Liver (tissue), 9 donors: ENCODE data around the gene RNF145. TPM values are rescaled to one million over a fixed set of nuclear protein-coding genes. Genes with fewer than 3 reads are reported as not detected.

Experiments
- DNase-seq: peaks from one replicate; pipeline ENCODE4 v3.0.0-alpha.2; 2017; ENCODE audit warnings: low spot score
- H3K27ac ChIP-seq, 2 donors: one replicate each; pipeline ENCODE4 v1.7.0; 2013; ENCODE audit warnings: inconsistent platforms in 2 of 2, low read length in 2 of 2, control low read depth in 1 of 2, low read depth in 1 of 2, mild to moderate bottlenecking in 1 of 2
- H3K27me3 ChIP-seq, 4 donors: one replicate each; pipeline versions ENCODE4 v1.6.1 to v1.7.0; 2013; ENCODE audit warnings: low read length in 3 of 4, inconsistent platforms in 1 of 4, mild to moderate bottlenecking in 1 of 4, moderate library complexity in 1 of 4; ENCODE audit not compliant: control insufficient read depth in 4 of 4, insufficient read depth in 4 of 4
- H3K36me3 ChIP-seq, 4 donors: one replicate each; pipeline versions ENCODE4 v1.6.1 to v1.7.0; 2013; ENCODE audit warnings: low read length in 3 of 4, mild to moderate bottlenecking in 3 of 4, low read depth in 1 of 4, moderate library complexity in 1 of 4; ENCODE audit not compliant: control insufficient read depth in 4 of 4, insufficient read depth in 3 of 4
- H3K4me1 ChIP-seq, 4 donors: one replicate each; pipeline versions ENCODE4 v1.6.1 to v1.7.0; 2013; ENCODE audit warnings: low read length in 3 of 4, mild to moderate bottlenecking in 3 of 4, moderate library complexity in 1 of 4; ENCODE audit not compliant: control insufficient read depth in 4 of 4, insufficient read depth in 4 of 4
- H3K4me3 ChIP-seq, 3 donors: one replicate each; pipeline versions ENCODE4 v1.6.1 to v1.7.0; 2013; ENCODE audit warnings: low read length in 3 of 3, control low read depth in 1 of 3, low read depth in 1 of 3, mild to moderate bottlenecking in 1 of 3
- H3K9ac ChIP-seq, 2 donors: one replicate each; pipeline ENCODE4 v1.7.0; 2013; ENCODE audit warnings: low read length in 2 of 2, mild to moderate bottlenecking in 2 of 2, moderate library complexity in 2 of 2, control low read depth in 1 of 2, low read depth in 1 of 2
- H3K9me3 ChIP-seq, 4 donors: one replicate each; pipeline versions ENCODE4 v1.6.1 to v1.7.0; 2013; ENCODE audit warnings: low read length in 3 of 4; ENCODE audit not compliant: control insufficient read depth in 4 of 4
- EGR1 ChIP-seq, 2 donors: IDR thresholded peaks; 2 replicates each; pipeline ENCODE4 v1.6.1; 2016 to 2018; ENCODE audit warnings: antibody characterized with exemption in 2 of 2, low read depth in 2 of 2
- FOXA1 ChIP-seq: IDR thresholded peaks from 2 replicates; pipeline ENCODE4 v1.6.1; 2016; ENCODE audit warnings: antibody characterized with exemption
- GABPA ChIP-seq, 2 donors: IDR thresholded peaks in 1 of 2; conservative IDR thresholded peaks in 1 of 2; 2 replicates each; pipeline ENCODE4 v1.6.1; 2016; ENCODE audit warnings: antibody characterized with exemption in 2 of 2, mild to moderate bottlenecking in 1 of 2, moderate library complexity in 1 of 2
- HNF4A ChIP-seq, 2 donors: conservative IDR thresholded peaks; 2 replicates each; pipeline ENCODE4 v1.6.1; 2016; ENCODE audit warnings: antibody characterized with exemption in 2 of 2, mild to moderate bottlenecking in 2 of 2
- HNF4G ChIP-seq: IDR thresholded peaks from 2 replicates; pipeline ENCODE4 v1.6.1; 2016; ENCODE audit warnings: antibody characterized with exemption
- JUND ChIP-seq, 2 donors: IDR thresholded peaks; 2 replicates each; pipeline ENCODE4 v1.6.1; 2016; ENCODE audit warnings: antibody characterized with exemption in 2 of 2
- NR2F2 ChIP-seq: IDR thresholded peaks from 2 replicates; pipeline ENCODE4 v1.6.1; 2016; ENCODE audit warnings: antibody characterized with exemption
- RAD21 ChIP-seq, 2 donors: IDR thresholded peaks; 2 replicates each; pipeline ENCODE4 v1.6.1; 2016; ENCODE audit warnings: antibody characterized with exemption in 2 of 2, mild to moderate bottlenecking in 2 of 2
- RXRA ChIP-seq, 2 donors: IDR thresholded peaks; 2 replicates each; pipeline ENCODE4 v1.6.1; 2017 to 2018; ENCODE audit warnings: antibody characterized with exemption in 2 of 2, mild to moderate bottlenecking in 1 of 2
- SP1 ChIP-seq: IDR thresholded peaks from 2 replicates; pipeline ENCODE4 v1.6.1; 2018; ENCODE audit warnings: antibody characterized with exemption, mild to moderate bottlenecking
- TAF1 ChIP-seq: conservative IDR thresholded peaks from 2 replicates; pipeline ENCODE4 v1.6.1; 2016; ENCODE audit warnings: antibody characterized with exemption, mild to moderate bottlenecking
- YY1 ChIP-seq: IDR thresholded peaks from 2 replicates; pipeline ENCODE4 v1.6.1; 2016; ENCODE audit warnings: antibody characterized with exemption, mild to moderate bottlenecking
- WGBS: extraction: QIAGEN DNeasy Blood & Tissue Kit; methylation state at CpG from one replicate; pipeline ENCODE4 v1.1.7; 2013; 5-methylcytosine and 5-hydroxymethylcytosine counted together
- polyA plus RNA-seq, 2 donors: library from polyadenylated mRNA; stranded (reverse) in 1 of 2; unstranded in 1 of 2; fragments of 200-250 nt in 1 of 2; fragments of >200 nt in 1 of 2; fragmentation: Nextera tagmentation in 1 of 2; extraction: Ambion mirVana in 1 of 2; gene quantifications; one replicate each; pipeline versions ENCODE4 v1.2.1 to v1.2.3, GENCODE V29; 2013 to 2015
- total RNA-seq, 2 donors: library from RNA; depleted of rRNA; stranded (reverse); fragments of >200 nt; gene quantifications; one replicate each; pipeline ENCODE4 v1.2.3, GENCODE V29; 2014
- TF ChIP-seq, protein P1 (sequence below): IDR thresholded peaks from 2 replicates; pipeline ENCODE4 v1.6.1; 2016; ENCODE audit warnings: antibody characterized with exemption
- TF ChIP-seq, protein P2 (sequence below): IDR thresholded peaks from 2 replicates; pipeline ENCODE4 v1.6.1; 2016; ENCODE audit warnings: antibody characterized with exemption
- TF ChIP-seq, protein P3 (sequence below): IDR thresholded peaks from 2 replicates; pipeline ENCODE4 v1.6.1; 2016; ENCODE audit warnings: antibody characterized with exemption, mild to moderate bottlenecking
- TF ChIP-seq, protein P4 (sequence below): fragments of 150-350 bp; IDR thresholded peaks from 2 replicates; pipeline ENCODE4 v1.5.1; 2017; ENCODE audit warnings: improper control_type of control experiment, low read depth, low read length; ENCODE audit not compliant: missing input control
- donor health status: healthy.
- donor health status: healthy.
- donor health status: healthy.
- donor health status: healthy.
- donor health status: healthy.

RNF145 gene
- total and polyA plus RNA-seq, 4 donors, result 2.9 to 34.6 (median 11.7) TPM

DNA sequence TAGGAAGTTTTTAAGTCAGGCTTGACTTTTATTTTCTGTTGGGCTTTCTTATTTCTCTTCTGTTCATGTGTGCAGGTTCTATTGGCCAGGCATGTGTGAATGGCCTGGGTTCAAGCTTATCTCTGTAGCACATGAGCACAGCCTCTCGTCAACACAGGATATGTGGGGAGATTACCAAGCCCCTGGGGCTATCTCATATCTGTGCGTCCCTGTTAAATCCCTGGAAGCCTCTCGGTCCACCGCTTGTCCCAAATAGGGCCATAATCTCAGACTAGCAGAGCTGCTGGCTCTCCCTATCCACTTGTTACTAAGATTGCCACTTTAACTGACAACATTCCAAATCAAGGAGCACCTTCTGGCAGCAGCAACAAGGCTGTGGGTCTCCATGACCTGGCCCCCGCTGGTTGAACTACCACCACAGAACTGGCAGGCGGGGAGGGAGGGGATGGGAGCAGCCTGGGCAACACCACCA lies 81.2 kb downstream of the RNF145 start:
- no peak for TF ChIP-seq NR2F2
- no peak for TF ChIP-seq RXRA (IDR thresholded peaks at IDR 0.05)
- TF ChIP-seq TAF1, result no peak
- TF ChIP-seq EGR1 (IDR thresholded peaks at IDR 0.05; ENCODE audit: low read depth in 2 of 2), result no peak
- TF ChIP-seq, protein P1, sequence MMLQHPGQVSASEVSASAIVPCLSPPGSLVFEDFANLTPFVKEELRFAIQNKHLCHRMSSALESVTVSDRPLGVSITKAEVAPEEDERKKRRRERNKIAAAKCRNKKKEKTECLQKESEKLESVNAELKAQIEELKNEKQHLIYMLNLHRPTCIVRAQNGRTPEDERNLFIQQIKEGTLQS, result no peak
- no peak for TF ChIP-seq HNF4G
- no peak for TF ChIP-seq JUND (IDR thresholded peaks at IDR 0.05)
- TF ChIP-seq FOXA1, result no peak
- TF ChIP-seq RAD21 (IDR thresholded peaks at IDR 0.05), result no peak
- TF ChIP-seq SP1, result no peak
- TF ChIP-seq, protein P2, sequence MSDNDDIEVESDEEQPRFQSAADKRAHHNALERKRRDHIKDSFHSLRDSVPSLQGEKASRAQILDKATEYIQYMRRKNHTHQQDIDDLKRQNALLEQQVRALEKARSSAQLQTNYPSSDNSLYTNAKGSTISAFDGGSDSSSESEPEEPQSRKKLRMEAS, result no peak
- no peak for TF ChIP-seq GABPA (IDR thresholded peaks at IDR 0.05 in 1 of 2, conservative IDR thresholded peaks at IDR 0.05 in 1 of 2)
- TF ChIP-seq, protein P3, sequence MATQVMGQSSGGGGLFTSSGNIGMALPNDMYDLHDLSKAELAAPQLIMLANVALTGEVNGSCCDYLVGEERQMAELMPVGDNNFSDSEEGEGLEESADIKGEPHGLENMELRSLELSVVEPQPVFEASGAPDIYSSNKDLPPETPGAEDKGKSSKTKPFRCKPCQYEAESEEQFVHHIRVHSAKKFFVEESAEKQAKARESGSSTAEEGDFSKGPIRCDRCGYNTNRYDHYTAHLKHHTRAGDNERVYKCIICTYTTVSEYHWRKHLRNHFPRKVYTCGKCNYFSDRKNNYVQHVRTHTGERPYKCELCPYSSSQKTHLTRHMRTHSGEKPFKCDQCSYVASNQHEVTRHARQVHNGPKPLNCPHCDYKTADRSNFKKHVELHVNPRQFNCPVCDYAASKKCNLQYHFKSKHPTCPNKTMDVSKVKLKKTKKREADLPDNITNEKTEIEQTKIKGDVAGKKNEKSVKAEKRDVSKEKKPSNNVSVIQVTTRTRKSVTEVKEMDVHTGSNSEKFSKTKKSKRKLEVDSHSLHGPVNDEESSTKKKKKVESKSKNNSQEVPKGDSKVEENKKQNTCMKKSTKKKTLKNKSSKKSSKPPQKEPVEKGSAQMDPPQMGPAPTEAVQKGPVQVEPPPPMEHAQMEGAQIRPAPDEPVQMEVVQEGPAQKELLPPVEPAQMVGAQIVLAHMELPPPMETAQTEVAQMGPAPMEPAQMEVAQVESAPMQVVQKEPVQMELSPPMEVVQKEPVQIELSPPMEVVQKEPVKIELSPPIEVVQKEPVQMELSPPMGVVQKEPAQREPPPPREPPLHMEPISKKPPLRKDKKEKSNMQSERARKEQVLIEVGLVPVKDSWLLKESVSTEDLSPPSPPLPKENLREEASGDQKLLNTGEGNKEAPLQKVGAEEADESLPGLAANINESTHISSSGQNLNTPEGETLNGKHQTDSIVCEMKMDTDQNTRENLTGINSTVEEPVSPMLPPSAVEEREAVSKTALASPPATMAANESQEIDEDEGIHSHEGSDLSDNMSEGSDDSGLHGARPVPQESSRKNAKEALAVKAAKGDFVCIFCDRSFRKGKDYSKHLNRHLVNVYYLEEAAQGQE, result no peak
- no peak for TF ChIP-seq HNF4A (conservative IDR thresholded peaks at IDR 0.05)
- TF ChIP-seq, protein P4, sequence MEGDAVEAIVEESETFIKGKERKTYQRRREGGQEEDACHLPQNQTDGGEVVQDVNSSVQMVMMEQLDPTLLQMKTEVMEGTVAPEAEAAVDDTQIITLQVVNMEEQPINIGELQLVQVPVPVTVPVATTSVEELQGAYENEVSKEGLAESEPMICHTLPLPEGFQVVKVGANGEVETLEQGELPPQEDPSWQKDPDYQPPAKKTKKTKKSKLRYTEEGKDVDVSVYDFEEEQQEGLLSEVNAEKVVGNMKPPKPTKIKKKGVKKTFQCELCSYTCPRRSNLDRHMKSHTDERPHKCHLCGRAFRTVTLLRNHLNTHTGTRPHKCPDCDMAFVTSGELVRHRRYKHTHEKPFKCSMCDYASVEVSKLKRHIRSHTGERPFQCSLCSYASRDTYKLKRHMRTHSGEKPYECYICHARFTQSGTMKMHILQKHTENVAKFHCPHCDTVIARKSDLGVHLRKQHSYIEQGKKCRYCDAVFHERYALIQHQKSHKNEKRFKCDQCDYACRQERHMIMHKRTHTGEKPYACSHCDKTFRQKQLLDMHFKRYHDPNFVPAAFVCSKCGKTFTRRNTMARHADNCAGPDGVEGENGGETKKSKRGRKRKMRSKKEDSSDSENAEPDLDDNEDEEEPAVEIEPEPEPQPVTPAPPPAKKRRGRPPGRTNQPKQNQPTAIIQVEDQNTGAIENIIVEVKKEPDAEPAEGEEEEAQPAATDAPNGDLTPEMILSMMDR, result no peak
- no peak for TF ChIP-seq YY1
- Histone ChIP-seq H3K4me3 (no peak overlapping the region), H3K9me3 (peaks cover 0 to 6% (median 0%) of the 10 kb centered on the region in 4 donors), H3K27ac (no peak overlapping the region), H3K36me3 (no peaks in the 10 kb centered on the region), H3K4me1 (no peaks in the 10 kb centered on the region), H3K9ac (no peak overlapping the region), H3K27me3 (peaks cover 0 to 5% (median 0%) of the 10 kb centered on the region in 4 donors)
- no peak for DNase-seq
- 78% methylated on average over 6 of the region's 6 CpGs for WGBS

DNA sequence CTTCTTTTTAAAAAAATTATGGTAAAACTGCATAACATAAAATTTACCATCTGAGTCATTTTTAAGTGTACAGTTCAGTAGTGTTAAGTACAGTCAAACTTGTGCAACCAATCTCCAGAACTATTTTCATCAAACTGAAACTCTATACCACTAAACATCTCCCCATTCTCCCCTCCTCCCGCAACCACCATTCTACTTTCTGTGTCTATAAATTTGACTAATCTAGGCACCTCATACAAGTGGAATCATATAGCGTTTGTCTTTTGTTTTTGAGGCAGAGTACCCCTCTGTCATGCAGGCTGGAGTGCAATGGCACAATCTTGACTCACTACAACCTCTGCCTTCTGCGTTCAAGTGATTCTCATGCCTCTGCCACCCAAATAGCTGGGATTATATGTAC lies 85.7 kb downstream of the RNF145 start:
- peaks cover 0 to 6% (median 0%) of the 10 kb centered on the region in 4 donors for H3K9me3 ChIP-seq
- DNase-seq, result no peak
- H3K27me3 ChIP-seq, result peaks cover 0 to 5% (median 0%) of the 10 kb centered on the region in 4 donors
- no peaks in the 10 kb centered on the region for H3K36me3 ChIP-seq
- no peak overlapping the region for H3K9ac ChIP-seq
- WGBS, result 80% methylated on average over 3 of the region's 3 CpGs
- H3K4me3 ChIP-seq, result no peak overlapping the region
- H3K4me1 ChIP-seq, result no peaks in the 10 kb centered on the region
- H3K27ac ChIP-seq, result no peak overlapping the region
- TF ChIP-seq HNF4G (no peak), GABPA (IDR thresholded peaks at IDR 0.05 in 1 of 2, conservative IDR thresholded peaks at IDR 0.05 in 1 of 2) (no peak), EGR1 (IDR thresholded peaks at IDR 0.05; ENCODE audit: low read depth in 2 of 2) (no peak), RAD21 (IDR thresholded peaks at IDR 0.05) (no peak), HNF4A (conservative IDR thresholded peaks at IDR 0.05) (no peak), JUND (IDR thresholded peaks at IDR 0.05) (no peak), SP1 (no peak), NR2F2 (no peak), FOXA1 (no peak), RXRA (IDR thresholded peaks at IDR 0.05) (no peak), YY1 (no peak), TAF1 (no peak)
- TF ChIP-seq, protein P2, result no peak
- TF ChIP-seq, protein P3, result no peak
- TF ChIP-seq, protein P4, result no peak
